ENCODE measurements around the gene GRM1.

The GRM1 gene

GRCh38 chr6:146357578-146358430, 328.9 kb downstream of the GRM1 start:
- TF ChIP-seq CTCF (IDR thresholded peaks at IDR 0.05; ENCODE audit: borderline replicate concordance, insufficient read depth, low read depth, low read length) = no peak
- no peak overlapping the region for H3K4me3 ChIP-seq (ENCODE audit: low read depth, low read length)

- H3K4me3 ChIP-seq (ENCODE audit: low read depth, low read length) = no peak overlapping the region
- TF ChIP-seq CTCF (IDR thresholded peaks at IDR 0.05; ENCODE audit: borderline replicate concordance, insufficient read depth, low read depth, low read length) = no peak
These were observed 329.7 kb downstream of the GRM1 start for GRCh38 chr6:146358431-146359046.

GRCh38 chr6:146359131-146359530, 330.3 kb downstream of the GRM1 start:
- no peak for TF ChIP-seq CTCF (IDR thresholded peaks at IDR 0.05; ENCODE audit: borderline replicate concordance, insufficient read depth, low read depth, low read length)

GRCh38 chr6:146361128-146361924, 332.5 kb downstream of the GRM1 start:
- no peak for TF ChIP-seq CTCF (IDR thresholded peaks at IDR 0.05; ENCODE audit: borderline replicate concordance, insufficient read depth, low read depth, low read length)
- H3K4me3 ChIP-seq (ENCODE audit: low read depth, low read length) = no peak overlapping the region

More at GRCh38 chr6:146359131-146359530, 330.3 kb downstream of the GRM1 start:
- H3K4me3 ChIP-seq (ENCODE audit: low read depth, low read length) = no peak overlapping the region

GRCh38 chr6:146363838-146364607, 335.2 kb downstream of the GRM1 start:
- no peak for TF ChIP-seq CTCF (IDR thresholded peaks at IDR 0.05; ENCODE audit: borderline replicate concordance, insufficient read depth, low read depth, low read length)

GRCh38 chr6:146364816-146365594, 336.1 kb downstream of the GRM1 start:
- TF ChIP-seq CTCF (IDR thresholded peaks at IDR 0.05; ENCODE audit: borderline replicate concordance, insufficient read depth, low read depth, low read length) = no peak
- no peak overlapping the region for H3K4me3 ChIP-seq (ENCODE audit: low read depth, low read length)

More at GRCh38 chr6:146363838-146364607, 335.2 kb downstream of the GRM1 start:
- H3K4me3 ChIP-seq (ENCODE audit: low read depth, low read length) = no peak overlapping the region

All from GM12875 (cell line).